GM06990 (cell line): ENCODE results near the gene LSP1.
"Not testable (repeated sequence)": the region's sequence is repeated elsewhere in the genome, so short reads cannot be mapped to it uniquely, and the experiment has no call there.

ENCODE experiments used
- DNase-seq: peaks from one replicate; pipeline ENCODE4 v3.0.0-alpha.2; 2011; ENCODE audit not compliant: insufficient read length; ENCODE audit errors: extremely low read depth
- H3K27me3 ChIP-seq: replicated peaks from 2 replicates; pipeline ENCODE4 v1.6.0; 2011; ENCODE audit warnings: low read length; ENCODE audit not compliant: control insufficient read depth, insufficient read depth
- H3K36me3 ChIP-seq: 2 replicates; pipeline ENCODE4 v1.5.1; 2011; ENCODE audit warnings: low read length; ENCODE audit not compliant: control insufficient read depth, insufficient read depth
- H3K4me3 ChIP-seq: replicated peaks from 2 replicates; pipeline ENCODE4 v1.5.1; 2011; ENCODE audit warnings: low read depth, mild to moderate bottlenecking, control low read depth, low read length
- CTCF ChIP-seq: IDR thresholded peaks from 2 replicates; pipeline ENCODE4 v1.5.1; 2011; ENCODE audit warnings: low read length, control low read depth, mild to moderate bottlenecking, inconsistent platforms; ENCODE audit not compliant: insufficient read depth, poor library complexity, severe bottlenecking

LSP1 gene

DNA sequence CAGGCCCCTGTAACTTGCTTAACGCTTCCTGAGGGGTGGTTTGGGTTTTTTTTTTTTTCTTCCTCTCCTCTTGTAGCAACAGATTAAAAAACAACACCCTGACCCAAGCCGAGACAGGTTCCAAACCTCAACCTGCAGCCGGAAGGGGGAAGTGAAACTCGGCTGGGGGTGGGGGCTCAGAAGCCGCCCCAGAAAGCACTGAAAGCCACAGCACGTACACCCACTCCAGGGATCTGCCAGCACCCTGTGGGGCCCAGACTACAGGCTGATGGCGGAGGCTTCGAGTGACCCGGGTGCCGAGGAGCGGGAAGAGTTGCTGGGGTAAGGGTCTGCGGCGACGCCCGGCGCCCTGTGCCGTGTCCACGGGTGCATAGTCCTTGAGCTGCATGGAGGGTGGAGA is at the start of gene LSP1:
LSP1 (plus strand) TSS at position 208 of the 400 bp plus-strand sequence; CDS start at position 269, 61 bp downstream.
- DNase-seq: peak; percentile 92
- H3K4me3 ChIP-seq: peak within 1 kb of the TSS; percentile 95
- H3K27me3 ChIP-seq: no peaks in the 10 kb centered on the region
- H3K36me3 ChIP-seq: peaks cover 12% of the 10 kb centered on the region
- TF ChIP-seq CTCF: no peak

GRCh38 chr11:1803246-1803645 is 49.6 kb upstream of the LSP1 start:
- no peak for TF ChIP-seq CTCF
- no peak for DNase-seq

DNA sequence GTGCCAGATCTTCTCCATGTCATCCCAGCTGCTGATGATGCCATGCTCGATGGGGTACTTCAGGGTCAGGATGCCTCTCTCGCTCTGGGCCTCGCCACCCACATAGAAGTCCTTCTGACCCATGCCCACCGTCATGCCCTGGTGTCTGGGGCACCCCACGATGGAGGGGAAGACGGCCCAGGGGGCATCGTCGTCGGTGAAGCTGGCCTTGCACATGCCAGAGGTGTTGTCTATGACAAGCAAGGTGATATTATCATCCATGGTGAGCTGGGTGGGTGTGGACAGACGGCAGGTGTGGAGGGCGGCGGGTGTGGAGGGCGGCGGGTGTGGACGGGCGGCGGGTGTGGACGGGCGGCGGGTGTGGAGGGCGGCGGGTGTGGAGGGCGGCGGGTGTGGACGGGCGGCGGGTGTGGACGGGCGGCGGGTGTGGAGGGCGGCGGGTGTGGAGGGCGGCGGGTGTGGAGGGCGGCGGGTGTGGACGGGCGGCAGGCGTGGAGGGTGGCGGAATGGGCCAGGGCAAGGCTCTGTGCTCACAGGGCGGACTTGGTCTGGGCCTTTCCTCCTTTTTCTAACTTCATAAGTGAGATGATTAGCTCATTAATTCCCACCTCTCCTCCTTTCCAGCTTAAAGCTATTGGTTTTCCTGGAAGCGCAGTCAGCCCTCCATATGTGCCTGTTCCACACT is 48.9 kb upstream of the LSP1 start:
- H3K36me3 ChIP-seq, DNase-seq, H3K4me3 ChIP-seq, H3K27me3 ChIP-seq: not testable (repeated sequence)

More at GRCh38 chr11:1803246-1803645, 49.6 kb upstream of the LSP1 start:
- Histone ChIP-seq H3K27me3 (peaks cover 1% of the 10 kb centered on the region; the same call in 1 of the 2 replicates), H3K36me3 (no peaks in the 10 kb centered on the region), H3K4me3 (no peak overlapping the region)

- DNase-seq: no peak
- peaks cover 1% of the 10 kb centered on the region; the same call in 1 of the 2 replicates for H3K27me3 ChIP-seq
- H3K4me3 ChIP-seq: no peak overlapping the region
- no peaks in the 10 kb centered on the region for H3K36me3 ChIP-seq
- TF ChIP-seq CTCF: no peak
Measured at GRCh38 chr11:1805525-1805924, 47.4 kb upstream of the LSP1 start.

- DNase-seq: no peak
- TF ChIP-seq CTCF: peak; percentile 7
- Histone ChIP-seq H3K27me3 (peaks cover 1% of the 10 kb centered on the region; the same call in 1 of the 2 replicates), H3K36me3 (no peaks in the 10 kb centered on the region), H3K4me3 (no peak overlapping the region)
Measured at GRCh38 chr11:1807264-1807995, 45.5 kb upstream of the LSP1 start.

- H3K27me3 ChIP-seq: no peaks in the 10 kb centered on the region; the same call in 1 of the 2 replicates
- no peak overlapping the region for H3K4me3 ChIP-seq
- DNase-seq: no peak
- no peak for TF ChIP-seq CTCF
- H3K36me3 ChIP-seq: no peaks in the 10 kb centered on the region
Measured at GRCh38 chr11:1810761-1811160, 42.1 kb upstream of the LSP1 start.
